ENCODE results near the gene NCOR2.
A peak's percentile ranks its signal among the peaks of the same experiment; 100 is the strongest.

Gene NCOR2

GRCh38 chr12:124520907-124521306, 46.5 kb downstream of the NCOR2 start:
- DNase-seq = no peak
- peaks cover 50% of the 10 kb centered on the region for H3K4me1 Mint-ChIP-seq
- H3K9me3 Mint-ChIP-seq = no peaks in the 10 kb centered on the region
- peaks cover 6% of the 10 kb centered on the region for H3K27me3 Mint-ChIP-seq (ENCODE audit: low read depth, poor library complexity)
- no peak overlapping the region for H3K4me3 Mint-ChIP-seq
- H3K27ac Mint-ChIP-seq = no peak overlapping the region
- H3K36me3 Mint-ChIP-seq (ENCODE audit: low read depth) = peaks cover 4% of the 10 kb centered on the region
- TF ChIP-seq CTCF (IDR thresholded peaks at IDR 0.05) = no peak

- no peak for DNase-seq
- Mint-ChIP-seq H3K27me3 (ENCODE audit: low read depth, poor library complexity) (peaks cover 6% of the 10 kb centered on the region), H3K36me3 (ENCODE audit: low read depth) (peaks cover 9% of the 10 kb centered on the region), H3K4me1 (peaks cover 56% of the 10 kb centered on the region), H3K4me3 (no peak overlapping the region), H3K9me3 (no peaks in the 10 kb centered on the region), H3K27ac (peak overlapping the region; percentile 91)
- no peak for TF ChIP-seq CTCF (IDR thresholded peaks at IDR 0.05)
Observed at GRCh38 chr12:124520265-124520701, 47.1 kb downstream of the NCOR2 start.

- TF ChIP-seq CTCF (IDR thresholded peaks at IDR 0.05) = no peak
- Mint-ChIP-seq H3K27me3 (ENCODE audit: low read depth, poor library complexity) (peaks cover 6% of the 10 kb centered on the region), H3K4me1 (peaks cover 55% of the 10 kb centered on the region), H3K9me3 (no peaks in the 10 kb centered on the region), H3K4me3 (no peak overlapping the region), H3K36me3 (ENCODE audit: low read depth) (peaks cover 10% of the 10 kb centered on the region), H3K27ac (no peak overlapping the region)
- DNase-seq = no peak
Observed at GRCh38 chr12:124519746-124520145, 47.7 kb downstream of the NCOR2 start.

GRCh38 chr12:124518051-124518932, 49.1 kb downstream of the NCOR2 start:
- peak overlapping the region; percentile 76 for H3K4me3 Mint-ChIP-seq
- H3K9me3 Mint-ChIP-seq = no peaks in the 10 kb centered on the region
- peaks cover 9% of the 10 kb centered on the region for H3K27me3 Mint-ChIP-seq (ENCODE audit: low read depth, poor library complexity)
- H3K4me1 Mint-ChIP-seq = peaks cover 57% of the 10 kb centered on the region
- DNase-seq = peak; percentile 72
- no peak for TF ChIP-seq CTCF (IDR thresholded peaks at IDR 0.05)
- peaks cover 17% of the 10 kb centered on the region for H3K36me3 Mint-ChIP-seq (ENCODE audit: low read depth)
- peak overlapping the region; percentile 98 for H3K27ac Mint-ChIP-seq

Data from nephron progenitor cell (in vitro differentiated cells).